A673 (cell line): ENCODE results near the gene PREX1.

Experiments
- EZH2 ChIP-seq: fragments of 200-600 bp; sonication (generic); IDR thresholded peaks from 2 replicates; pipeline ENCODE4 v1.6.1; 2017; ENCODE audit warnings: borderline replicate concordance, low read depth, mild to moderate bottlenecking, mixed read lengths, antibody characterized with exemption, low read length; ENCODE audit not compliant: poor library complexity, severe bottlenecking
- TF ChIP-seq, protein P1 (sequence below): fragments of 300-800, 200-600 bp; sonication (generic); conservative IDR thresholded peaks from 2 replicates; pipeline ENCODE4 v1.5.1; 2017; ENCODE audit warnings: low read depth, mild to moderate bottlenecking, antibody characterized with exemption, low read length, moderate library complexity, mixed read lengths

DNA sequence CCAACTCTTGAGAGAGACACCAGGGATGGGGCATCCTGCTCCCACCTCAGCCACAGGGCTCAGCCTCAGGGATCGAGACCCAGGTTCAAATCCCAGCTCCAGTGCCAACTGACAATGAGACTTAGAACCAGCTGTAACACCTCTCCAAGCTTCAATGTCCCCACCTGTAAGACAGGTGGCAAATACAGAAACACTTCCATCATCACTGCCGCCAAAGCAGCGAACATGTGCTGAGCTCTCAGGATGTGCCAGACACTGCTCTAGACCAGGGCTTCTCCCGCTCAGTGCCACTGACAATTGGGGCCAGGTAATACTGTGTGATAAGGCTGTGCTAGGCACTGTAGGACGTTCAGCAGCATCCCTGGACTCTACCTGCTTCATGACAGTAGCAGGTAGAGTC, 22.1 kb downstream of the PREX1 start:
- TF ChIP-seq, protein P1, sequence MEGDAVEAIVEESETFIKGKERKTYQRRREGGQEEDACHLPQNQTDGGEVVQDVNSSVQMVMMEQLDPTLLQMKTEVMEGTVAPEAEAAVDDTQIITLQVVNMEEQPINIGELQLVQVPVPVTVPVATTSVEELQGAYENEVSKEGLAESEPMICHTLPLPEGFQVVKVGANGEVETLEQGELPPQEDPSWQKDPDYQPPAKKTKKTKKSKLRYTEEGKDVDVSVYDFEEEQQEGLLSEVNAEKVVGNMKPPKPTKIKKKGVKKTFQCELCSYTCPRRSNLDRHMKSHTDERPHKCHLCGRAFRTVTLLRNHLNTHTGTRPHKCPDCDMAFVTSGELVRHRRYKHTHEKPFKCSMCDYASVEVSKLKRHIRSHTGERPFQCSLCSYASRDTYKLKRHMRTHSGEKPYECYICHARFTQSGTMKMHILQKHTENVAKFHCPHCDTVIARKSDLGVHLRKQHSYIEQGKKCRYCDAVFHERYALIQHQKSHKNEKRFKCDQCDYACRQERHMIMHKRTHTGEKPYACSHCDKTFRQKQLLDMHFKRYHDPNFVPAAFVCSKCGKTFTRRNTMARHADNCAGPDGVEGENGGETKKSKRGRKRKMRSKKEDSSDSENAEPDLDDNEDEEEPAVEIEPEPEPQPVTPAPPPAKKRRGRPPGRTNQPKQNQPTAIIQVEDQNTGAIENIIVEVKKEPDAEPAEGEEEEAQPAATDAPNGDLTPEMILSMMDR, result no peak
- no peak for TF ChIP-seq EZH2
